ENCODE data around the gene CYLD. TPM values are rescaled to one million over a fixed set of nuclear protein-coding genes. Genes with fewer than 3 reads are reported as not detected.

CYLD gene
- total and polyA plus RNA-seq, 3 donors from 2014 or later: 37.4 to 89.3 (median 48.4) TPM

DNA sequence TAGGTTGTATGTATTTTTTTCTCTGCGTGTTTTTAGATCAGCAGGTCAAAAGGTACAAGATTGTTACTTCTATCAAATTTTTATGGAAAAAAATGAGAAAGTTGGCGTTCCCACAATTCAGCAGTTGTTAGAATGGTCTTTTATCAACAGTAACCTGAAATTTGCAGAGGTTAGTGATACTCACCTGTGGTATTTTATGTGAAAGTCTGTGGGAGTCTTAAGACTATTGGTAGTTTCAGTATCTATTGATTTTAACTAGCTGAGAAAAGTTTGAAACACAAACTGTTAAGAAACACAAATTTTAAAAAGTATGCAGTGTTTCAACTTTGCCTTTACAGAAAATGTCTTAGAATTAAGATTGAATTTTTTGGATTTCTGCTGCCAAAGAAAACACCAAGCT lies 49.6 kb downstream of the CYLD start:
- WGBS, 2 donors: 94 to 98% methylated on average over 2 of the region's 2 CpGs
- no peak for TF ChIP-seq POLR2A (IDR thresholded peaks at IDR 0.05)
- TF ChIP-seq CTCF (IDR thresholded peaks at IDR 0.05): no peak
- no peaks in the 10 kb centered on the region for H3K36me3 ChIP-seq (ENCODE audit: low read depth, missing control alignments)
- no peak for DNase-seq
- no peaks in the 10 kb centered on the region for H3K9me3 ChIP-seq
- H3K27me3 ChIP-seq: no peaks in the 10 kb centered on the region
- H3K4me3 ChIP-seq: no peak overlapping the region
- intact Hi-C loops (cut with DNase I; ENCODE audit: low total_unique reads): no loop called here
- no peaks in the 10 kb centered on the region for H3K4me1 ChIP-seq
- no peak overlapping the region for H3K27ac ChIP-seq

DNA sequence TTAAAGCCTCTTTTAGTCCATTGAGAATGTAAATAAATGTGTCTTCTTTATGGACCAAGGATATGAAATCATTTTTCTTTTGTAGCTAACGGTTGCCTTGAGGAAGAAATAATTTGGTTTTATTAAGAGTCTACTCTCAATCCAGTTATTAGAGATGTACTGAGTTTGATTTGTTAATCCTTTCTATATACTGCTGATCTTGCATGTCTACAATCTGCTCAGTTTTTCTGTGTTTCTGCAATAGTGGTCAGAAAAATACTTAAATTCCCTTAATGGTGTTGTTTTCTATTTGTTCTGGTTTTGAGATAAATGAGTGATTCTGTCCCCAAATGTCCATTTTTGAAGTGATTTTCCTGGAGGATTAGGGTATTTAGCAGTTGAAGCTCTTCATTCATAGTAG lies 54.9 kb downstream of the CYLD start:
- no peak overlapping the region for H3K4me3 ChIP-seq
- H3K27ac ChIP-seq: no peak overlapping the region
- H3K36me3 ChIP-seq (ENCODE audit: low read depth, missing control alignments): no peaks in the 10 kb centered on the region
- WGBS, 2 donors: 83 to 94% methylated on average over 1 of the region's 1 CpG
- TF ChIP-seq POLR2A (IDR thresholded peaks at IDR 0.05): no peak
- TF ChIP-seq CTCF (IDR thresholded peaks at IDR 0.05): no peak
- DNase-seq: no peak
- intact Hi-C loops (cut with DNase I; ENCODE audit: low total_unique reads): no loop called here
- no peaks in the 10 kb centered on the region for H3K9me3 ChIP-seq
- no peaks in the 10 kb centered on the region for H3K27me3 ChIP-seq
- no peaks in the 10 kb centered on the region for H3K4me1 ChIP-seq

DNA sequence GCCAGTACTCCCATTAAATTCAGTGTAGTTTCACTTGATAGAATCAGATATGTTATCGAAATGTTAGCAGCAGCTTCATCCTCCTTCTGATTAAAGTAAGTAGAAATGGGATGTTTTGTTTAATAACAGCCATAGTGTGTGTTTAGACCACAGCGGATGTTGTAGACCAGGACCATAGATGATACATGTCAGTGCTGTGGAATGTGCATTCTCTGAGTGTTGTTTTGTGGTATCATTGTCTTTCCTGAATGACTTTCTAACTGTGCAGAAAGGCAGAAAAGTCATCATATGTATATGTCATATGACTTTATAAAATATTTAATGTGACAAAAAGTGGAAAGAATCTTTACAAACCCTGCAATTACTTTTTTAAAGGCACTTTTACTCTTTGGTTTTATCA lies 55.6 kb downstream of the CYLD start:
- Histone ChIP-seq H3K36me3 (ENCODE audit: low read depth, missing control alignments) (no peaks in the 10 kb centered on the region), H3K27ac (no peak overlapping the region), H3K9me3 (no peaks in the 10 kb centered on the region), H3K4me1 (no peaks in the 10 kb centered on the region), H3K4me3 (no peak overlapping the region), H3K27me3 (no peaks in the 10 kb centered on the region)
- no peak for DNase-seq
- TF ChIP-seq POLR2A (IDR thresholded peaks at IDR 0.05): no peak
- no peak for TF ChIP-seq CTCF (IDR thresholded peaks at IDR 0.05)
- WGBS, 2 donors: 89 to 97% methylated on average over 2 of the region's 2 CpGs
- intact Hi-C loops (cut with DNase I; ENCODE audit: low total_unique reads): no loop called here

DNA sequence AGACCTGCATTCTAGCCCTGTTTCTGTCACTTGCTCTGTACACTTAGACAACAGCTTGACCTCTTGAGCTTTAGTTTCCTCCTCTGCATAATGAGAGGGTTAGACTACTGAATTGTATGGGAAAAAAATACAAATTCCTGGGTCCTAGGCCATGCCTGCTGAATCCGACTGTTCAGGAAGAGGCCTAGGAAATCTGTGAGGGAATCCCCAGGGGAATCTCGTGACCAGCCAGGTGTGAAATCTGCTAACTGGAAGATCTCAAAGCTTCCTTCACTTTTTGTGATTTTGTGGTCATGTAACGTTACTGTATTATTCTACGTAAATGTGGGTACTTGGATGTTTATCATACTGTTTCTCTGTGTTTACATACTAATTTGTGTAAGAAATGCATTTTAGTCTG lies 58.2 kb downstream of the CYLD start:
- TF ChIP-seq CTCF (IDR thresholded peaks at IDR 0.05): no peak
- no peak for TF ChIP-seq POLR2A (IDR thresholded peaks at IDR 0.05)
- intact Hi-C loops (cut with DNase I; ENCODE audit: low total_unique reads): loop anchor here (10.0 kb wide), 1 partner anchor 135 kb away; no protein-coding TSS in a partner anchor
- no peak for DNase-seq
- Histone ChIP-seq H3K36me3 (ENCODE audit: low read depth, missing control alignments) (no peaks in the 10 kb centered on the region), H3K9me3 (no peaks in the 10 kb centered on the region), H3K27me3 (no peaks in the 10 kb centered on the region), H3K27ac (no peak overlapping the region), H3K4me1 (no peaks in the 10 kb centered on the region), H3K4me3 (no peak overlapping the region)
- WGBS, 2 donors: 87 to 90% methylated on average over 4 of the region's 4 CpGs

GRCh38 chr16:50801036-50801435 lies 59.1 kb downstream of the CYLD start:
- H3K27ac ChIP-seq: no peak overlapping the region
- H3K4me1 ChIP-seq: no peaks in the 10 kb centered on the region
- no peak overlapping the region for H3K4me3 ChIP-seq
- H3K36me3 ChIP-seq (ENCODE audit: low read depth, missing control alignments): no peaks in the 10 kb centered on the region
- WGBS, 2 donors: 77 to 86% methylated on average over 2 of the region's 2 CpGs
- no peaks in the 10 kb centered on the region for H3K9me3 ChIP-seq
- TF ChIP-seq POLR2A (IDR thresholded peaks at IDR 0.05): no peak
- TF ChIP-seq CTCF (IDR thresholded peaks at IDR 0.05): no peak
- intact Hi-C loops (cut with DNase I; ENCODE audit: low total_unique reads): loop anchor here (10.0 kb wide), 1 partner anchor 136 kb away; no protein-coding TSS in a partner anchor
- H3K27me3 ChIP-seq: no peaks in the 10 kb centered on the region
- DNase-seq: no peak
